SU-DHL-6 (cell line): Measurements from ENCODE around the gene GNAQ.

Experiments used
- EZH2phosphoT487 ChIP-seq: fragments of 200-600 bp; sonication (generic), shearing (Covaris generic); conservative IDR thresholded peaks from 2 replicates; pipeline ENCODE4 v1.6.1; 2018; ENCODE audit warnings: mild to moderate bottlenecking, antibody characterized with exemption, low read length, moderate library complexity, mixed read lengths
- TF ChIP-seq, protein P1 (sequence below): fragments of 200-600 bp; sonication (generic); IDR thresholded peaks from one replicate; pipeline ENCODE4 v1.5.1; 2017; ENCODE audit warnings: antibody characterized with exemption, mild to moderate bottlenecking, low read length, moderate library complexity; ENCODE audit not compliant: insufficient read depth, poor library complexity, severe bottlenecking

GRCh38 chr9:77750981-77751340, 280.6 kb downstream of the GNAQ start:
- TF ChIP-seq, protein P1, sequence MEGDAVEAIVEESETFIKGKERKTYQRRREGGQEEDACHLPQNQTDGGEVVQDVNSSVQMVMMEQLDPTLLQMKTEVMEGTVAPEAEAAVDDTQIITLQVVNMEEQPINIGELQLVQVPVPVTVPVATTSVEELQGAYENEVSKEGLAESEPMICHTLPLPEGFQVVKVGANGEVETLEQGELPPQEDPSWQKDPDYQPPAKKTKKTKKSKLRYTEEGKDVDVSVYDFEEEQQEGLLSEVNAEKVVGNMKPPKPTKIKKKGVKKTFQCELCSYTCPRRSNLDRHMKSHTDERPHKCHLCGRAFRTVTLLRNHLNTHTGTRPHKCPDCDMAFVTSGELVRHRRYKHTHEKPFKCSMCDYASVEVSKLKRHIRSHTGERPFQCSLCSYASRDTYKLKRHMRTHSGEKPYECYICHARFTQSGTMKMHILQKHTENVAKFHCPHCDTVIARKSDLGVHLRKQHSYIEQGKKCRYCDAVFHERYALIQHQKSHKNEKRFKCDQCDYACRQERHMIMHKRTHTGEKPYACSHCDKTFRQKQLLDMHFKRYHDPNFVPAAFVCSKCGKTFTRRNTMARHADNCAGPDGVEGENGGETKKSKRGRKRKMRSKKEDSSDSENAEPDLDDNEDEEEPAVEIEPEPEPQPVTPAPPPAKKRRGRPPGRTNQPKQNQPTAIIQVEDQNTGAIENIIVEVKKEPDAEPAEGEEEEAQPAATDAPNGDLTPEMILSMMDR, result no peak
- no peak for TF ChIP-seq EZH2phosphoT487
